D341Med (cell line): ENCODE measurements around the gene MMP8.
A peak's percentile ranks its signal among the peaks of the same experiment; 100 is the strongest.

ENCODE experiments used
- DNase-seq: peaks from one replicate; pipeline ENCODE4 v3.0.0; 2012; ENCODE audit warnings: low spot score

MMP8 gene

DNA sequence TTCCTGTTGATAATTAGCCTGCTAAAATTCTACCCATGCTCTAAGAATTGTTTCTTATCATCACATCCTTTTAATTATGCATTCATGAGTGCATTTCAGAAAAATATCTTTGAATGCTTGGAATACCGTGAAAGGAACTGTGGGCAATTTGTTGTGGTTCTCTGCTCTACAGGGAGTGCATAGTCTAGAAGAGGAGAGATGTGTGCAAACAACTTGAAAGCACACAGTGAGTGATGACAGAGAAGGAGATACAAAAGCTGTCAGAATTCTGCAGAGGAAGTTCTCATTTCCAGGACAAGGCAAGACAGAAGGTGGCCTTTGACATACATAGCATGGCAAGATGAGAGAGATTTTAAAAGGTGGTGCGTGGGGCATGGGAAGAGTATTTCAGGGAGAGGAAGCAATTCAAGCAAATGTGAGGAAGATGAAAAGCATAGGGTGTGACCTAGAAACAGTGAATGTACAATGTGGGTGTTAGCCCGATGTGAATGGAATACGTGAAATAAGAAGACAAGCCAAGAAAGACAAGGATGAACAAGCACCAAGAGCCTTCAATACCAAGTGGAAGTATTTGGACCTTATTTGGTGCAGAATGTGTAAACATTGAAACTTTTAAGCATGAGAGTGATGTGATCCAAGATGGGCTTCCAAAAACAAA is 5.0 kb downstream of the MMP8 start:
- no peak for DNase-seq

GRCh38 chr11:102717280-102717679 is 7.5 kb downstream of the MMP8 start:
- no peak for DNase-seq

- DNase-seq = no peak
Observed at GRCh38 chr11:102716527-102716926, 8.2 kb downstream of the MMP8 start.

DNA sequence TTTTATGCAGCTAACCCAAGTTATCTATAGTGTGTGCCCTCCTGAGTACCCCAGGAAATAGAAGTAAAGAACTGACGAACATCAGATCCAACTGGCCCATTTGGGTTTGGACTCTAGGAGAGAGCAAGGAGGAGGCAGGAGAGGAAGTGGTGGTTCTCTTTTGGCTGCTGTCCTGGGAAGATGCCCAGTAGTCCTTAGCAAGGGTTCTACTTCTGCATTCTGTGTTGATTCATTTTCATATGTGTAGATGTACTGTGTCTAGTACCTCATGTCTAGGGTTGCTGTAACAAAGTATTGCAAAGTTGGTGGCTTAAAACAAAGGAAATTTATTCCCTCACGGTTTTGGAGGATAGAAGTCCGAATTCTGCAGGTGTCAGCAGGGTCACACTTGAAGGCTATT is 12.6 kb downstream of the MMP8 start:
- no peak for DNase-seq

- DNase-seq = no peak
Observed at GRCh38 chr11:102709201-102709945, 15.4 kb downstream of the MMP8 start.

DNA sequence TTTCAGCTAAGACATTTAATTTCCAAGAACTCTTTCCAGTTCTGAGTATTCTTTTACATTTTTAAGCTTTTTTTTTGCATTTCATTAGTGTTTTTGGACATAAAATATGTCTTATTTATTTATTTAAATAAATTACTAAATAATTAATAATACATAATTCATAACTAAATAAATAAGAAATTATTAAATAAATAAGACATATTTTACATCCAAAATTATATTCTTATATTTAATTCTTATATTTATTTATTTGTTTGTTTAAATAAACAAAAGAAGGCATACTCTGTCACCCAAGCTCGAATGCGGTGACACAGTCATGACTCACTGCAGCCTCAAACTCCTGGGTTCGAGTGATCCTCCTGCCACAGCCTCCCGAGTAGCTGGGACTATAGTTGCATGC is 16.1 kb downstream of the MMP8 start:
- no peak for DNase-seq

- no peak for DNase-seq
Observed at GRCh38 chr11:102705626-102706025, 19.1 kb downstream of the MMP8 start, which contains the start of gene MMP27. TSS of gene MMP27 (minus strand) at chr11:102705769. CDS start at chr11:102705714, 55 bp downstream.

- DNase-seq = no peak
Observed at GRCh38 chr11:102704841-102705240, 19.9 kb downstream of the MMP8 start.

DNA sequence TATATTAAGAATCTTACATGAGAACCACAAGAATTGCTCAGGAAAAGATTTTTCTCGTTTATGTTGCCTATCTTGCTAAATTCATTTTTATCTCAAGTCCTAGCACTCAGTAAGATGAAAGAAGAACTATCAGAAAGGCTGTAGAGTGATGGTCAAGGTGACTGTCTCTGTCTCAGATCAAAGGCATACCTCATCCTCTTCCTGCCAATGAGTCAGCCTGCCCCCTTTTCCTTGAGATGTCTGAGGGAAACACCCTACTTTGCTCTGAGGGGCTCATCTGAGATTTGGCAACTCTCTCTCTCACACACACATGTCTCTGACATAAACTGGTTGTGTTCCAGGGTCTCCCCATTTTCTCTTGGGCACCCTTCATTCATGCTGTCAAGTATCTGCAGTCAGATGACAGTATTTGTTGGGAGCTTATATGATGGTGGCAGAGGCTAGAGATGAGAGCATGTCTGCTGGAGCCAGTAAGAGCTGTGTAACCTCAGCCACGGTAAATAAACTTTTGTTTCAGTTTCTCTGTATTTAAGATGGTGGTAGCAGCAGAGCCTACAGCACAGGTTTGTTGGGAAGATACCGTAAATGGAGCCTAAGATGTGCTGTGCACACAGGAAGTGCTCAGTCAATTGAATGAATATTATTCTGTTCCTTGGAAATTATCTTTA is 20.8 kb downstream of the MMP8 start:
- DNase-seq = no peak

GRCh38 chr11:102695201-102695600 is 29.6 kb downstream of the MMP8 start:
- DNase-seq = no peak

- DNase-seq = no peak
Observed at GRCh38 chr11:102685754-102686153, 39.0 kb downstream of the MMP8 start.

- no peak for DNase-seq
Observed at GRCh38 chr11:102685338-102685737, 39.4 kb downstream of the MMP8 start.

- DNase-seq = no peak
Observed at GRCh38 chr11:102683277-102683676, 41.5 kb downstream of the MMP8 start.

DNA sequence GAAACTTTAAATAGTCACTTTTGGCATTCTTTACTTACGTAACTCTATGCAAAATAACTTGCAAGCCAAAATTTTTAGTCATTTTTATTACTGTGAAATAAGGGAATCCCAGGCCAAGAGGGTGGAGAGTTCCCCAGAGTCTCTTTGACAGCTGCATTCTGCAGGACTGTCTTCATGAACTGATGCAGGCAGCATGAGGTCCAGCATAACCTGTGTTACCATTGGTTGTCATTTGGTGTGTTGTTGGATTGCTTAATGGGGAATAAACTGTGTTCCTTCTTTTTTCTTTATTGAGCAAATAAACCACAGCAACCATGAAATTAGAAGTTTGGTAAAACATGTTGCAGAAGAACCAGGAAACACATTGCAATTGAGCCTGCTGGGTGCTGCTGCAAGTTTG is 43.8 kb downstream of the MMP8 start:
- no peak for DNase-seq

DNA sequence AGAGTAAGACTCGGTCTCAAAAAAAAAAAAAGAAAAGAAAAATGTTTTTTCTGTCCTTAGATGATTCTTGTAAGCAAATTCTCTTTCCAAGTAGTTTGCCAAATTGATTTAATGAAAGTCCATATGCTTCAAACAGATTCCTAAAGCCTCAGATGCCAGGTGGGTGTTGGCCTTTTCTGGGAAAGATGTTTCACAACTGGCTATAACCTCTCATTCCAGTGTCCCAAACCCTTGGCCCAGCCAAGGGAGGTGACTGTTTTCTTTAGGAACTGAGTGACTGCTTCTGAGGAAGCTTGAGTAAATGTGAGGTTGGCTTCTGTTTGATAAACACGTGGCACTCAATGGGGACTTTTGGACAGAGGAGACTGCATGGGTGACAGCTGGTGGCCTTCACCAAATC is 46.7 kb downstream of the MMP8 start:
- DNase-seq = no peak

GRCh38 chr11:102676084-102676483 is 48.7 kb downstream of the MMP8 start:
- DNase-seq = no peak

DNA sequence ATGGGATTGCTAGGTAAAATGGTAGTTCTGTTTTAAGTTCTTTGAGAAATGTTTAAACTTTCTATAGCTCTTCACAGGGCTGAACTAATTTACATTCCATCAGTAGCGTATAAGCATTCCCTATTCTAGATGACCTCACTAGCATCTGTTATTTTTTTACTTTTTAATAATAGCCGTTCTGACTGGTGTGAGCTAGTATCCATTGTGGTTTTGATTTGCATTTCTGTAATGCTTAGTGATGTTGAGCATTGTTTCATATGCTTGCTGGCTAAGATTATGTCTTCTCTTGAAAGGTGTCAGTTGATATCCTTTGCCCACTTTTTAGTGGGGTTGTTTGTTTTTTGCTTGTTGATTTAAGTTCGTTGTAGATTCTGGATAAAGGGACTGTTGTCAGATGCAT is 55.1 kb downstream of the MMP8 start:
- no peak for DNase-seq

GRCh38 chr11:102666331-102666957 is 58.3 kb downstream of the MMP8 start:
- peak; percentile 59 for DNase-seq

- no peak for DNase-seq
Observed at GRCh38 chr11:102664001-102664752, 60.6 kb downstream of the MMP8 start.

GRCh38 chr11:102662607-102663006 is 62.1 kb downstream of the MMP8 start:
- no peak for DNase-seq
